Type B pancreatic cell (in vitro differentiated cells): ENCODE data around the gene AGFG1. TPM values are rescaled to one million over a fixed set of nuclear protein-coding genes. Genes with fewer than 3 reads are reported as not detected.

Source experiments
- DNase-seq: peaks from one replicate; pipeline ENCODE4 v3.0.0; 2021; ENCODE audit warnings: mixed read lengths; ENCODE audit not compliant: unreplicated experiment; ENCODE audit errors: extremely low spot score
- H3K27ac Mint-ChIP-seq: 2 replicates; pipeline ENCODE4 v1.8.0; 2021; ENCODE audit warnings: mild to moderate bottlenecking, mixed read lengths
- H3K27me3 Mint-ChIP-seq: 2 replicates; pipeline ENCODE4 v1.8.0; 2021; ENCODE audit warnings: mixed read lengths
- H3K36me3 Mint-ChIP-seq: 2 replicates; pipeline ENCODE4 v1.8.0; 2021; ENCODE audit warnings: mixed read lengths
- H3K4me1 Mint-ChIP-seq: one replicate; pipeline ENCODE4 v1.8.0; 2021; ENCODE audit warnings: mixed read lengths; ENCODE audit not compliant: unreplicated experiment
- H3K4me3 Mint-ChIP-seq: 2 replicates; pipeline ENCODE4 v1.8.0; 2021; ENCODE audit warnings: mild to moderate bottlenecking, mixed read lengths
- H3K9me3 Mint-ChIP-seq: 2 replicates; pipeline ENCODE4 v1.8.0; 2021; ENCODE audit warnings: mixed read lengths
- CTCF ChIP-seq: fragments of 200-600 bp; sonication (generic); conservative IDR thresholded peaks from 2 replicates; pipeline ENCODE4 v1.5.0; 2021; ENCODE audit warnings: antibody characterized with exemption, mild to moderate bottlenecking
- total RNA-seq: library from RNA; stranded (reverse); gene quantifications from 2 replicates; pipeline ENCODE4 v1.2.1, GENCODE V29; 2021; ENCODE audit warnings: low replicate concordance

AGFG1 gene
- total RNA-seq, 1 donor from 2014 or later, result 63.2 TPM

DNA sequence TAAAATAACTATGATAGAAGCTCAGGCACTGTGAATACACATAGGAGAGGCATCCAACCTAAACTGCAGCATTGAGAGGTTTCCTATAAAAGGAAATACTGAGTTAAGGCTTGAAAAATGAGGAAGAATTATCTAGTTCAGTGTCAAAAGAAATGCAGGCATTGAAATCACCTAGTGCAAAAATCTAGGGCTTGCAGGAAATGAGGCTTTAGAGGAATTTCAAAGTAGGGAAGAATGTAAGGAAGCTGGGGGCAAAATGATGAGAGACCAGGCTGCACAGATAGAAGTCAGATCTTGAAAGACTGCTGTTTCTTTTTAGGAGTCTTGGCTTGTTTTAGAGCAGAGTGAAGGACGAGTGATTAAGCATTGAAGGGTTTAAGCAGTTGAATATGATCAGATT, 98.7 kb downstream of the AGFG1 start:
- Mint-ChIP-seq H3K27ac (no peak overlapping the region), H3K4me1 (no peaks in the 10 kb centered on the region), H3K27me3 (no peaks in the 10 kb centered on the region), H3K4me3 (no peak overlapping the region), H3K9me3 (no peaks in the 10 kb centered on the region), H3K36me3 (no peaks in the 10 kb centered on the region)
- TF ChIP-seq CTCF, result no peak
- no peak for DNase-seq

DNA sequence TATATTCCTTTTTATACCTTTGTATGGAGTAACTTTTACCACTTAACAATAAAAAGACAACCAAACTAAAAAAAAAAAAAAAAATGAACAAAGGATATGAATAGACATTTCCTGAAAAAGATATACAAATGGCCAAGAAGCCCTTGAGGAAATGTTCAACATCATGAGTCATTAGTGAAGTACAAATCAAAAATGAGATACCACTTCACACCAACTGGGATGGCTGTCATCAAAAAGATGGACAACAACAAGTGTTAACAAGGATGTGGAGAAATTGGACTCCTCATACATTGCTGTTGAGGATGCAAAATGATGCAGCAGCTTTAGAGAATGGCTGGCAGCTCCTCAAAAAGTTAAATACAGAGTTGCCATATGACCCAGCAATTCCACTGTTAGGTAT, 104.2 kb downstream of the AGFG1 start:
- DNase-seq, result no peak
- Mint-ChIP-seq H3K27ac (no peak overlapping the region), H3K27me3 (peaks cover under 1% of the 10 kb centered on the region), H3K9me3 (no peaks in the 10 kb centered on the region), H3K36me3 (no peaks in the 10 kb centered on the region), H3K4me1 (no peaks in the 10 kb centered on the region), H3K4me3 (no peak overlapping the region)
- no peak for TF ChIP-seq CTCF

- no peak for TF ChIP-seq CTCF
- H3K27me3 Mint-ChIP-seq, result peaks cover 3% of the 10 kb centered on the region
- H3K27ac Mint-ChIP-seq, result no peak overlapping the region
- H3K36me3 Mint-ChIP-seq, result no peaks in the 10 kb centered on the region
- no peak for DNase-seq
- no peaks in the 10 kb centered on the region for H3K9me3 Mint-ChIP-seq
- H3K4me1 Mint-ChIP-seq, result no peaks in the 10 kb centered on the region
- no peak overlapping the region for H3K4me3 Mint-ChIP-seq
Observed at GRCh38 chr2:227576812-227577211, 104.9 kb downstream of the AGFG1 start.

GRCh38 chr2:227577555-227577954, 105.6 kb downstream of the AGFG1 start:
- H3K9me3 Mint-ChIP-seq, result peaks cover 4% of the 10 kb centered on the region
- no peaks in the 10 kb centered on the region for H3K4me1 Mint-ChIP-seq
- TF ChIP-seq CTCF, result no peak
- H3K27me3 Mint-ChIP-seq, result peaks cover 3% of the 10 kb centered on the region
- no peak overlapping the region for H3K4me3 Mint-ChIP-seq
- DNase-seq, result no peak
- H3K27ac Mint-ChIP-seq, result no peak overlapping the region
- no peaks in the 10 kb centered on the region for H3K36me3 Mint-ChIP-seq

DNA sequence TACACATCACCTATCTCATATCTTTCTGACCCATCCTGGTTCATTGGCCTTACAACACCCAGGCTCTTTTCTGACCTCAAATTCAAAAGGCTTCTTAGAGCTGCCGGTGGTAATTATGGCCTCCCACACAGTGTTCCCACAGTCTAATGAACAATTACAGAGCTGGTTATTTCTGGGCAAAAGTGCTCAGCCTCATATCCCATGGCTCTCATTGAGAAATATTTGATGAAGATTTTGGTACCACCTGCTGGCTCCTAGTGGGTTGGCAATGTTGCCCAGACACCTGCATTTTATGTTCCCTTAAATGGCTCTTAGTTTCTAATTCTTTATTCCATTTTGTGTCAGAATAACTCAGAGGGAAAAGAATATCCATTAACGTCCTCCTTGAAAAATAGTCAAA, 106.7 kb downstream of the AGFG1 start:
- H3K36me3 Mint-ChIP-seq, result no peaks in the 10 kb centered on the region
- no peak for DNase-seq
- H3K4me3 Mint-ChIP-seq, result no peak overlapping the region
- TF ChIP-seq CTCF, result no peak
- peaks cover 7% of the 10 kb centered on the region for H3K9me3 Mint-ChIP-seq
- H3K4me1 Mint-ChIP-seq, result no peaks in the 10 kb centered on the region
- no peak overlapping the region for H3K27ac Mint-ChIP-seq
- peaks cover 3% of the 10 kb centered on the region for H3K27me3 Mint-ChIP-seq

GRCh38 chr2:227579791-227580190, 107.8 kb downstream of the AGFG1 start:
- Mint-ChIP-seq H3K27me3 (peaks cover 3% of the 10 kb centered on the region), H3K4me3 (no peak overlapping the region), H3K4me1 (no peaks in the 10 kb centered on the region), H3K27ac (no peak overlapping the region), H3K9me3 (peaks cover 7% of the 10 kb centered on the region), H3K36me3 (no peaks in the 10 kb centered on the region)
- DNase-seq, result no peak
- no peak for TF ChIP-seq CTCF
